ENCODE results near the gene MYH16. TPM values are rescaled to one million over a fixed set of nuclear protein-coding genes. Genes with fewer than 3 reads are reported as not detected.
"Not testable (repeated sequence)": the region's sequence is repeated elsewhere in the genome, so short reads cannot be mapped to it uniquely, and the experiment has no call there.

The MYH16 gene
- total and polyA plus RNA-seq, 7 donors = 0.19 TPM; not detected in 6

DNA sequence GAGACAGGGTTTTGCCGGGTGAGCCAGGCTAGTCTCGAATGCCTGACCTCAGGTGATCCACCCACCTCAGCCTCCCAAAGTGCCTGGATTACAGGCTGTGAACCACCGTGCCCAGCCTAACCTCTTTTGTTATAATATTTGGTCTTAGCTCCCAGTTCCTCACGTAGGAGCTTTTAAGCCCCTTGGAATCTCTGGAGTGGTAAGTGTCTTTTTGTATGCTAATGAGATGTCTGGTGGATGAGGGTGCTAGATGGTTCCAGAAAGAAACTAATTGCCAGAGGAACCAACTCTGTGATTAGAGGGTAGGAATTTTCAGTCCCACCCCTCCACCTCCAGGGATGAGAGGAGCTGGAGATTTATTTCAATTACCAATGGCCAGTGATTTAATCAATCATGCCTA lies 47.7 kb downstream of the MYH16 start:
- DNase-seq = no peak
- intact Hi-C loops (cut with DNase I) = loop anchor here (10.0 kb wide), 1 partner anchor 234 kb away; the partner anchor contains the start of genes FAM200A and ZNF655

DNA sequence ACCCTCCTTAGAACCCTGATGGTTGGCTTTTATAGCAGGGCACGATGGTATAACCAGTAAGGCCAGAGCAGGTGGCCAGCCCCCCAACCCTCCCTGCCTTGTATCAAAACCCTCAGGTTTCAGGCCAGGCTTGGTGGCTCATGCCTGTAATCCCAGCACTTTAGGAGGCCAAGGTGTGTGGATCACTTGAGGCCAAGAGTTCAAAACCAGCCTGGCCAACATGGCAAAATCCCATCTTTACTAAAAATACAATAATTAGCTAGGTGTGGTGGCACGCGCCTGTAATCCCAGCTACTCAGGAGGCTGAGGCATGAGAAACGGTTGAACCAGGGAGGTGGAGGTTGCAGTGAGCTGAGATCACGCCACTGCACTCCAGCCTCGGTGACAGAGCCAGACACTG lies 50.0 kb downstream of the MYH16 start:
- 87 to 90% methylated on average over 6 of the region's 6 CpGs for WGBS, 2 donors
- H3K9me3 ChIP-seq, H3K36me3 ChIP-seq, H3K27me3 ChIP-seq, DNase-seq, H3K27ac ChIP-seq, H3K4me3 ChIP-seq: not testable (repeated sequence)
- peaks cover 0 to 25% (median 22%) of the 10 kb centered on the region in 4 donors for H3K4me1 ChIP-seq
- intact Hi-C loops (cut with DNase I) = loop anchor here (10.0 kb wide), 1 partner anchor 232 kb away; the partner anchor contains the start of genes FAM200A and ZNF655

More for the DNA sequence above, 47.7 kb downstream of the MYH16 start:
- H3K4me1 ChIP-seq = peaks cover 0 to 10% (median 9%) of the 10 kb centered on the region in 4 donors
- no peak for TF ChIP-seq EP300 (IDR thresholded peaks at IDR 0.05)
- no peak for TF ChIP-seq CTCF (IDR thresholded peaks at IDR 0.05)
- no peak for TF ChIP-seq POLR2A (IDR thresholded peaks at IDR 0.05)
- TF ChIP-seq POLR2AphosphoS5 (IDR thresholded peaks at IDR 0.05) = no peak
- no peaks in the 10 kb centered on the region for H3K9me3 ChIP-seq
- H3K27ac ChIP-seq = no peak overlapping the region
- H3K36me3 ChIP-seq = no peaks in the 10 kb centered on the region
- 79 to 82% methylated on average over 4 of the region's 4 CpGs for WGBS, 2 donors
- H3K27me3 ChIP-seq = no peaks in the 10 kb centered on the region
- H3K4me3 ChIP-seq = no peak overlapping the region

- Histone ChIP-seq H3K4me1 (peaks cover 0 to 41% (median 35%) of the 10 kb centered on the region in 4 donors), H3K4me3 (peak overlapping the region in 1 of 4 donors; percentile 94), H3K27me3 (no peaks in the 10 kb centered on the region), H3K9me3 (no peaks in the 10 kb centered on the region), H3K36me3 (no peaks in the 10 kb centered on the region), H3K27ac (no peak overlapping the region)
- intact Hi-C loops (cut with DNase I) = loop anchor here (10.0 kb wide), 1 partner anchor 230 kb away; the partner anchor contains the start of genes FAM200A and ZNF655
- no peak for TF ChIP-seq EP300 (IDR thresholded peaks at IDR 0.05)
- TF ChIP-seq POLR2AphosphoS5 (IDR thresholded peaks at IDR 0.05) = no peak
- no peak for TF ChIP-seq CTCF (IDR thresholded peaks at IDR 0.05)
- no peak for TF ChIP-seq POLR2A (IDR thresholded peaks at IDR 0.05)
- whole genome bisulfite sequencing, 2 donors = 98% methylated on average over 14 of the region's 14 CpGs
- no peak for DNase-seq
These were observed 51.9 kb downstream of the MYH16 start for GRCh38 chr7:99324559-99324958.

DNA sequence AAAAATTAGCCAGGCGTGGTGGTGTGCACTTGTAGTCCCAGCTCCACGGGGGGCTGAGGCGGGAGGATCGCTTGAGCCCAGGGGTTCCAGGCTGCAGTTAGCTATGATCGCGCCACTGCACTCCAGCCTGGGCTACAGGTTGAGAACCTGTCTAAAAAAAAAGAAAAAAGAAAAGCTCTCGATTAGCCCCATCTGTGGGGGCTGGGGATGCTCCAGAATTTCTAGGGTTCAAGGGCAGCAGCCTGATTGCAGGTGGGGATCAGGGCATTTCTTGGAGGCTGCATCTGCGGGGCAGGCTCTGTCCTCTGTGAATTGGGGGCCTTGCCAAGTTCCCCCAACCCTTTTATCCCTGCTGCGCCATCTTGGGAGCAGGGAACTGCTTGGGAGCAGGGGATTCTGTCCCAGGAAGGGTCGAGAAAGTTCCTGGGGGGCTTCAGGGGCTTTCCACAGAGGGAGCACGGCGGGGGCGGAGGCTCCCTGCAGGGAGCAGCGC lies 52.4 kb downstream of the MYH16 start:
- no peak for DNase-seq
- H3K27me3 ChIP-seq = no peaks in the 10 kb centered on the region
- H3K4me3 ChIP-seq = peak overlapping the region; percentile 91 to 100 (median 96)
- no peak for TF ChIP-seq EP300 (IDR thresholded peaks at IDR 0.05)
- TF ChIP-seq POLR2A (IDR thresholded peaks at IDR 0.05) = no peak
- TF ChIP-seq POLR2AphosphoS5 (IDR thresholded peaks at IDR 0.05) = no peak
- no peak for TF ChIP-seq CTCF (IDR thresholded peaks at IDR 0.05)
- H3K4me1 ChIP-seq = peaks cover 0 to 46% (median 35%) of the 10 kb centered on the region in 4 donors
- H3K9me3 ChIP-seq = no peaks in the 10 kb centered on the region
- H3K36me3 ChIP-seq = no peaks in the 10 kb centered on the region
- peak overlapping the region; percentile 88 to 91 (median 89) for H3K27ac ChIP-seq
- WGBS, 2 donors = 31 to 34% methylated on average over 14 of the region's 14 CpGs
- intact Hi-C loops (cut with DNase I) = loop anchor here (5.0 to 10.0 kb wide), 2 partner anchors 183 to 230 kb away; partner anchors contain the start of genes FAM200A, SMURF1 and ZNF655

DNA sequence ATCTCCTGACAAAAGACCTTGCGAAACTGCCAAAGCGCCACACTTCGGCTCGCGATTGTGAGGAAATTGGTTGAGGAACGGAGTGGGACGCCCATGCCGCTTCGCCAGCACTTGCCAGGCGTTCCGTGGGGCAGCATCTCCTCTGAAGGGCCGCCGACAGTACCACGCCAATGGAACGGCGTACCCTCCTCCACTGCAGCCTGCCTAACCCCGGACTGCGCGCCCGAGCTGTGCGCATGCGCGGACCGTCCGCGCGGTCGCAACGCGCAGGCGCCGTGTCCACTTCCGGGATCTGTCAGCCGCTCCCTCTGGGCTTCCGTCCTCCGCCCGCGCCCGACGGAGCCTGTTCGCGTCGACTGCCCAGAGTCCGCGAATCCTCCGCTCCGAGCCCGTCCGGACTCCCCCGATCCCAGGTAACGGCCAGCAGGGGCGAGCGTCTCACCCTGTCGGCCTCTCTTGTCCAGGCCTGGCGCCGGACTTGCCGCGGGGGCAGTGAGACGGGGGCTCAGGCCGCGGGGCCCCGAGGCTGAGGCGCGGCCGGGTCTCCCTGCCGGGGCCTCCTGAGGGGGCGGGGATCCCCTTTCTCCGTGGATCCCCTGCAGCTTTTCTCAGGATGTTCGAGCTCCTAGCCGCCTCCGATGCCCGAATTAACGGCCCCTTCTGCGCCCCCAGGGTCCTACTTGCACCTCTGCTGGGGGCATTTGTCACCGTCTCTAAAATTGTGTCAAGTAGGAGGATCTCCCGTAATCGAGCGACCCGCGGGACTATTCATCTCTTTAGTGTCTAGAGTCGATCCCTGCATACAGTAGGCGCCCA lies 53.2 kb downstream of the MYH16 start, which contains the start of gene ARPC1A:
TSS of gene ARPC1A (plus strand) at position 307 of the 816 bp plus-strand sequence. CDS start 7,456 bp downstream, outside the sequence.
- Histone ChIP-seq H3K9me3 (no peaks in the 10 kb centered on the region), H3K4me3 (peak within 1 kb of the TSS; percentile 91 to 100 (median 96)), H3K36me3 (no peaks in the 10 kb centered on the region), H3K4me1 (peaks cover 0 to 54% (median 35%) of the 10 kb centered on the region in 4 donors), H3K27ac (peak within 1 kb of the TSS; percentile 88 to 91 (median 89)), H3K27me3 (no peaks in the 10 kb centered on the region)
- WGBS, 2 donors = 0% methylated on average over 82 of the region's 82 CpGs
- DNase-seq = peak; percentile 95
- intact Hi-C loops (cut with DNase I) = loop anchor here (5.0 to 10.0 kb wide), 2 partner anchors 183 to 229 kb away; partner anchors contain the start of genes FAM200A, SMURF1 and ZNF655
- TF ChIP-seq EP300 (IDR thresholded peaks at IDR 0.05) (peak in 1 of 4 donors; percentile 27), CTCF (IDR thresholded peaks at IDR 0.05) (peak in 2 of 4 experiments; percentile 21 to 24), POLR2A (IDR thresholded peaks at IDR 0.05) (peak; percentile 45 to 76), POLR2AphosphoS5 (IDR thresholded peaks at IDR 0.05) (peak; percentile 83 to 94 (median 93))
